ENCODE results near the gene TENT5C. TPM values are rescaled to one million over a fixed set of nuclear protein-coding genes. Genes with fewer than 3 reads are reported as not detected.
A peak's percentile ranks its signal among the peaks of the same experiment; 100 is the strongest.

Gene TENT5C
- polyA plus RNA-seq, 2 donors, result 0.20 to 0.29 TPM

DNA sequence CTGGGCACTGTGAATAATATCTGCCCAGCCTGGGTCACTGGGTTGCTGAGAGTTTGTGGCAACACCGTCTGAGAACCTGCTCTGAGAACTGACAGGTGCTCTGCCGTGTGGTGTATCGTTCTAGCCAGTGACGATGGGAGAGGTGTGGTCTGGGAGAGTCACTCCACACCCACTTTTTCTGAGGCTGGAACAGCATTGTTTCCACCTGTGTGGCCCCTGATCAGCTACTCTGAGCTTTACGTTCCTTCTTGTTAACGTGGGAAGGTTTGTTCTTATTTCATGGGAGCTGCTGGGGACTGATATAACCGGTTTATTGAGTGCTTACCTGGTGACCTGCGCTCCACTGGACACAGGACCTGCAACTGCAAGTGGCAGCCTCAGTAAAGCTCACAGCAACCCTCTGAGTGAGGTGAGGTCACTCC is 34.8 kb upstream of the TENT5C start:
- Histone ChIP-seq H3K9me3 (ENCODE audit: control insufficient read depth in 2 of 2, insufficient read depth in 1 of 2, low read depth in 1 of 2, low read length in 1 of 2) (no peaks in the 10 kb centered on the region), H3K27me3 (ENCODE audit: control insufficient read depth in 1 of 2, insufficient read depth in 2 of 2, low read length in 2 of 2) (no peaks in the 10 kb centered on the region), H3K27ac (ENCODE audit: low read depth in 2 of 2, low read length in 1 of 2) (peak overlapping the region; percentile 29 to 61), H3K4me1 (ENCODE audit: control insufficient read depth in 2 of 2, insufficient read depth in 2 of 2, low read length in 1 of 2) (peaks cover 0 to 4% of the 10 kb centered on the region in 2 donors), H3K36me3 (ENCODE audit: control insufficient read depth in 2 of 2, insufficient read depth in 2 of 2, low read length in 1 of 2) (no peaks in the 10 kb centered on the region), H3K4me3 (ENCODE audit: low read depth in 1 of 2, low read length in 2 of 2) (no peak overlapping the region)
- WGBS, 2 donors, result 46 to 62% methylated on average over 8 of the region's 8 CpGs

DNA sequence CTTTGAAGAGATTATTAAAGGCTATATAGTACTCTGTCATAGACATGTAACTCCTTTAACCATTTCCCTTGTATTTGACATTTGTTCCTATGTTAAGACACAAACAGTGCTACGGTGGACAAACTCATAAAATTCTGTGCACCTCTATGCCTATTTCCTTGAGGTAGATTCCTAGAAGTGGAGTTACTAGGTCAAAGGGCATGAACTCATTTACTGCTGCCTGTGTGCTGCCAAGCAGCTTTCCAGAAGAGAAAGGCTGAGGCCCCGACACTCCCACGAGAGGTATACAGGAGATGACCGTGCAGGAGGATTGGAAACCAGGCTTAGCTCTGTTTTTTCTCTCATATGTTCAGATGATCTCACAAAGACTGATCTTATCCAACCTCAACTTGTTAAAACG is 34.4 kb upstream of the TENT5C start:
- Histone ChIP-seq H3K36me3 (ENCODE audit: control insufficient read depth in 2 of 2, insufficient read depth in 2 of 2, low read length in 1 of 2) (no peaks in the 10 kb centered on the region), H3K4me3 (ENCODE audit: low read depth in 1 of 2, low read length in 2 of 2) (no peak overlapping the region), H3K4me1 (ENCODE audit: control insufficient read depth in 2 of 2, insufficient read depth in 2 of 2, low read length in 1 of 2) (peaks cover 0 to 4% of the 10 kb centered on the region in 2 donors), H3K27me3 (ENCODE audit: control insufficient read depth in 1 of 2, insufficient read depth in 2 of 2, low read length in 2 of 2) (no peaks in the 10 kb centered on the region), H3K9me3 (ENCODE audit: control insufficient read depth in 2 of 2, insufficient read depth in 1 of 2, low read depth in 1 of 2, low read length in 1 of 2) (no peaks in the 10 kb centered on the region), H3K27ac (ENCODE audit: low read depth in 2 of 2, low read length in 1 of 2) (no peak overlapping the region)
- 69 to 78% methylated on average over 5 of the region's 5 CpGs for WGBS, 2 donors

DNA sequence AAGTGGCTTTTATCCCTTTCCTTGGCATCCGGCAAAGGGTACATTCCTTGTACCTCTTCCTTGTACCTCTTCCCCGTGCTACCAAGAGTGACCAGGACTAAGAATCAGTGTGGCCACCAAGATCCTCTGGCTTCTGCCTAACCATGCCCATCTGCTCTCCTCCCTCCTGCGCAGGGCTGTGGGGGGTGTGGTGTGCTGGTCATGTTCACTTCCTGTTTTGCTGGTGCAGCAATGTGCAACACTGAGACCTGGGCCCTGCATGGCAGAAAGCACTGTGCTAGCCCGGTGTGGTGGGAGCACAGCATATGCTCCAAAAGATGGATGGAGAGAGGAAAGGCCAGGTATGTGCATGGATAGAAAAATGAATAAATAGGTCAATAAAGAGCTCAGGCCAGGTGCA is 33.3 kb upstream of the TENT5C start:
- H3K36me3 ChIP-seq (ENCODE audit: control insufficient read depth in 2 of 2, insufficient read depth in 2 of 2, low read length in 1 of 2), result no peaks in the 10 kb centered on the region
- H3K27me3 ChIP-seq (ENCODE audit: control insufficient read depth in 1 of 2, insufficient read depth in 2 of 2, low read length in 2 of 2), result no peaks in the 10 kb centered on the region
- no peak overlapping the region for H3K4me3 ChIP-seq (ENCODE audit: low read depth in 1 of 2, low read length in 2 of 2)
- no peak overlapping the region for H3K27ac ChIP-seq (ENCODE audit: low read depth in 2 of 2, low read length in 1 of 2)
- 63 to 65% methylated on average over 4 of the region's 4 CpGs for WGBS, 2 donors
- no peaks in the 10 kb centered on the region for H3K9me3 ChIP-seq (ENCODE audit: control insufficient read depth in 2 of 2, insufficient read depth in 1 of 2, low read depth in 1 of 2, low read length in 1 of 2)
- peaks cover 0 to 4% of the 10 kb centered on the region in 2 donors for H3K4me1 ChIP-seq (ENCODE audit: control insufficient read depth in 2 of 2, insufficient read depth in 2 of 2, low read length in 1 of 2)

DNA sequence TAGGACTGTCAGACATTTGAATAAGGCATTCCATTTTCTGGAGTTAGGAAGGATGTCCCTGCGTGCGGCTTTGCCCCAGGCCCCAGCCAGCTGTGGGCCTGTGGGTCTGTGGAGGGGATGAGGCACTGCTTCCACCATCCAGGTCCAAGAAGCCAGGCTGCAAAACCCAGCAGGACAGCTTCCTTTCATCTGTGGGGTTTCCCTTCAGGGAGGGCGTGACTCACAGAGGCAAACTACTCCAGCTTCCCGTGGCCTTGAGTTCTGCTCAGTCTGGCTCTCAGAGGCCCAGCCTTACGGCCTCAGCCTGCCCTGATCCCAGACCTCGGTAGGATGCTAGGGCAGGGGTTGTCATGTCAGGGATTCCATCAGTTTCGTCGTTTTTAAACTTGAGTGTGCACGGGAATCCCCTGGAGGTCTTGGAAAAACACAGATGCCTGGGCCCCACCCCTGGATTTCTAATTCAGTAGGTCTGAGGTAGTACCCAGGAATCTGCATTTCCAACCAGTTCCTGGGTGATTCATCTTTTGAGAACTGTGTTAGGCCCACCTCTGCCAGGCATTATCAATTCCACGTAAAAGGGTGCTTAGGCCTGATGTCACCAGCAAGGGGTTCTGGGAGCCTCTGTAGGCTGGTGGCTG is 32.3 kb upstream of the TENT5C start:
- WGBS, 2 donors, result 63 to 68% methylated on average over 10 of the region's 10 CpGs
- Histone ChIP-seq H3K4me3 (ENCODE audit: low read depth in 1 of 2, low read length in 2 of 2) (no peak overlapping the region), H3K4me1 (ENCODE audit: control insufficient read depth in 2 of 2, insufficient read depth in 2 of 2, low read length in 1 of 2) (peaks cover 0 to 4% of the 10 kb centered on the region in 2 donors), H3K27ac (ENCODE audit: low read depth in 2 of 2, low read length in 1 of 2) (no peak overlapping the region), H3K27me3 (ENCODE audit: control insufficient read depth in 1 of 2, insufficient read depth in 2 of 2, low read length in 2 of 2) (no peaks in the 10 kb centered on the region), H3K9me3 (ENCODE audit: control insufficient read depth in 2 of 2, insufficient read depth in 1 of 2, low read depth in 1 of 2, low read length in 1 of 2) (peaks cover 0 to 2% of the 10 kb centered on the region in 2 donors), H3K36me3 (ENCODE audit: control insufficient read depth in 2 of 2, insufficient read depth in 2 of 2, low read length in 1 of 2) (no peaks in the 10 kb centered on the region)

DNA sequence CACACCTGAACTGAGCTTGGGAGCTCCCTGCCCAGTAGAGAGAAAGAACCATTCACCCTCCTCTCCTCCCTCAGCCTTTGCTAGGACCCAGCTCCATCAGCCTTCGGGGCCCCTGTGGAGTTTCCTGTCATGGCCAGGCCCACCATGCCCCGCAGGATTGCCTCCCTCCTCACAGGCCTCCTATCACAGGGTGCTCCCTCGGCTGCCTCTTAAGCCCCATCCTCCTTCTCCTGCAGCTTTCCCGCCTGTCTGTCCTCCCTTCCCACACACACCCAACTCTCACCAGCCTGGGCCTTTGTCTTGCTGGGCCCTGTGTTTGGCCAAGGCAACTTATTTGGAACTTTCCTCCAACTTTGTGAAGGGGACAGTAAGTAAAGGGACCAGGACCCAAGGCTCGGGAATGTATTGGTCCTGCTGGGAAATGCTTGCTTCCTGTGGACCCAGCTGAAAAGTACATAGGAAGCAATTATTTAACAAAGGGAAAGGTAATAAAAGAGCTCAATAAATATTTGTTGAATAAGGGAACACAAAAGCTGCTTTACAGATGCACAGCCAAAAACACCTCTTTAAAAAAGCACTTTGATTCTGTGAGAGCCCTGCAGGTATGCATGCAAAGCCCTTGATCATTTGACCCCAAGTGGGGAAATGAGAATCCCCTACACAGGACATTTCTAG is 31.6 kb upstream of the TENT5C start:
- H3K4me1 ChIP-seq (ENCODE audit: control insufficient read depth in 2 of 2, insufficient read depth in 2 of 2, low read length in 1 of 2), result peaks cover 0 to 4% of the 10 kb centered on the region in 2 donors
- no peaks in the 10 kb centered on the region for H3K36me3 ChIP-seq (ENCODE audit: control insufficient read depth in 2 of 2, insufficient read depth in 2 of 2, low read length in 1 of 2)
- WGBS, 2 donors, result 75 to 84% methylated on average over 5 of the region's 5 CpGs
- H3K27me3 ChIP-seq (ENCODE audit: control insufficient read depth in 1 of 2, insufficient read depth in 2 of 2, low read length in 2 of 2), result no peaks in the 10 kb centered on the region
- no peak overlapping the region for H3K27ac ChIP-seq (ENCODE audit: low read depth in 2 of 2, low read length in 1 of 2)
- no peak overlapping the region for H3K4me3 ChIP-seq (ENCODE audit: low read depth in 1 of 2, low read length in 2 of 2)
- peaks cover 0 to 2% of the 10 kb centered on the region in 2 donors for H3K9me3 ChIP-seq (ENCODE audit: control insufficient read depth in 2 of 2, insufficient read depth in 1 of 2, low read depth in 1 of 2, low read length in 1 of 2)

DNA sequence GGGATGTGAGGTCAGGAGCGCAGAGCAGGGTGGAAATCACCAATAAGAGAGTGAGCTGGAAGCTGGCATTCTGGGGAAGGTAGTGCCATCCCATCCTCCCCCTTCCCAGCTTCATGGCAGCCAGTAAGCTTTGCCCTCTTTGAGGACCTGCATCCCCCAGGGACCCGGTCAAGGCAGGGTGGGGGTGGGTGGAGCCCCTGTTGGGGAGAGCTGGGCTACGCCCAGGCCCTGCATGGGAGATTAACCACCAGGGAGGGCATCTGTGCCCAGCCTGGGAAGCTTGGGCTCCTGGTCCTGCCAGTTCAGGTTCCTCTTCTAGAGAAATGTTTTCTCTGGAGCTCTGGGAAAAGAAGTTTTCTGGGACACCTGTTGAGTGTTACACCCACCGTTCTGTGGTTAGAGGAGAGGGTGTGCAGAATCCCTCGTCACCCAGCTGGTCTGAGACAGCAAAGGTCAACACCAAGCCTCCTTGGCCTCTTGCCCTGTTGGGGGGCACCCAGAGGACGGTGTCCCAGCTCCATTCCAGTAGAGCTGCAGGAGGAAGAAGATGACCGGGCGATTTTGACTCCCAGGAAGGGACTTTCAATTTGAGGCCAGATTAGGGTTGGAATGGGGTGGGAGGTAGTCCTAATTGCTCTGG is 30.1 kb upstream of the TENT5C start:
- peaks cover 0 to 2% of the 10 kb centered on the region in 2 donors for H3K9me3 ChIP-seq (ENCODE audit: control insufficient read depth in 2 of 2, insufficient read depth in 1 of 2, low read depth in 1 of 2, low read length in 1 of 2)
- H3K27me3 ChIP-seq (ENCODE audit: control insufficient read depth in 1 of 2, insufficient read depth in 2 of 2, low read length in 2 of 2), result no peaks in the 10 kb centered on the region
- no peaks in the 10 kb centered on the region for H3K36me3 ChIP-seq (ENCODE audit: control insufficient read depth in 2 of 2, insufficient read depth in 2 of 2, low read length in 1 of 2)
- WGBS, 2 donors, result 74 to 88% methylated on average over 8 of the region's 8 CpGs
- no peak overlapping the region for H3K4me3 ChIP-seq (ENCODE audit: low read depth in 1 of 2, low read length in 2 of 2)
- H3K4me1 ChIP-seq (ENCODE audit: control insufficient read depth in 2 of 2, insufficient read depth in 2 of 2, low read length in 1 of 2), result peaks cover 0 to 4% of the 10 kb centered on the region in 2 donors
- H3K27ac ChIP-seq (ENCODE audit: low read depth in 2 of 2, low read length in 1 of 2), result no peak overlapping the region

DNA sequence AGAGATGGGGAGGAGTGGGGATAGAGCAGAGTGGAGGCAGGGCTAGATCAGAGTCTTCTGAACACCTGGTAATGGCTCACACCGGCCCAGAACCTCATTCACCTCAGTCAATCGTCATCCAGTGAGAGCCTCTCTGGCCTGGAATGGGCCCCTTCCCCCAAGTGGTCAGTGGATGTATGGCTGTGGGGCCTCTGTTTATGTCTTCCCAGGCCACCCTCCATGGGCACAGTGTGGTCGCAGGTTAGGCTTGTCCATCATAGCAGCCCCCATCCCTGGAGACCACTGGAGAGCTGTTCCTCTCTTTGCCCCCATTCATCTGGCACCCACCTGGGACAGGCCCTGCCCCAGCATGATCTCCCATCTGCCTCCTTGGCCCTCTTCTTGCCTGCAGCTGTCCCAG is 29.6 kb upstream of the TENT5C start:
- peaks cover 0 to 4% of the 10 kb centered on the region in 2 donors for H3K4me1 ChIP-seq (ENCODE audit: control insufficient read depth in 2 of 2, insufficient read depth in 2 of 2, low read length in 1 of 2)
- H3K9me3 ChIP-seq (ENCODE audit: control insufficient read depth in 2 of 2, insufficient read depth in 1 of 2, low read depth in 1 of 2, low read length in 1 of 2), result peaks cover 0 to 2% of the 10 kb centered on the region in 2 donors
- H3K27me3 ChIP-seq (ENCODE audit: control insufficient read depth in 1 of 2, insufficient read depth in 2 of 2, low read length in 2 of 2), result no peaks in the 10 kb centered on the region
- no peak overlapping the region for H3K4me3 ChIP-seq (ENCODE audit: low read depth in 1 of 2, low read length in 2 of 2)
- no peaks in the 10 kb centered on the region for H3K36me3 ChIP-seq (ENCODE audit: control insufficient read depth in 2 of 2, insufficient read depth in 2 of 2, low read length in 1 of 2)
- WGBS, 2 donors, result 97 to 98% methylated on average over 3 of the region's 3 CpGs
- no peak overlapping the region for H3K27ac ChIP-seq (ENCODE audit: low read depth in 2 of 2, low read length in 1 of 2)

DNA sequence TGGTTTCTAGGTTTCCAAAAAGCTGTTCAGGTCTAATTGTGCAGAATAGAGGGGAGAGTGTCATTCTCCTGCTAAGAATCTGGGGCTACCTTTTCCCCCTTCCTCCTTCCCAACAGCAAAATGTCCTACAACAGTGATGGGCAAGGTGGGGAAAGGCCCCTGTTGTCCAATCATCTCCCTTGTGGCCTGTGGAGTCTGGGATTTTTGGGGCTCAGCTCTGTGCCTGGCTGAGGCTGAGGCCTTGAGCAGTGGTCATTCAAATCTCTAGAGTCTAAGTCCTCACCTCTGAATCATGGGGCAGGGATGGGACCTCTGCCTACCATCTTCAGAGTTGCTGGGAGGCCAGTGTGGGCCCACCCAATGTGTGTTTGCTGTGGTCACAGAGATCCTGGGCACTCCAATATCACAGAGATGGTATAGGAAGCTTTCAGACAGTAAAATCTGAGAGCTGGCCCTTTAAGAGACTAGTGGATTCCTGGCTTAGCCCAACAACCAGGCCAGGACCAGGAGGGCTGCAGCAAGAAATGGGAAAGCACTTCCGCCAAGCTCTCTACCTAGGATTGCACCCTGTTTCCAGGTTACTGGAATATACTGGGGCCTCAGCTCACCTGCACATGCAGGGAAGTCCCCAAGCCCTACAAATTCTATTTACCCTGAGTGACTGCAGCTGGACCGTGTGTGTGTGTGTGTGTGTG is 28.5 kb upstream of the TENT5C start:
- no peak overlapping the region for H3K4me3 ChIP-seq (ENCODE audit: low read depth in 1 of 2, low read length in 2 of 2)
- 75 to 98% methylated on average over 2 of the region's 2 CpGs for WGBS, 2 donors
- no peaks in the 10 kb centered on the region for H3K27me3 ChIP-seq (ENCODE audit: control insufficient read depth in 1 of 2, insufficient read depth in 2 of 2, low read length in 2 of 2)
- H3K9me3 ChIP-seq (ENCODE audit: control insufficient read depth in 2 of 2, insufficient read depth in 1 of 2, low read depth in 1 of 2, low read length in 1 of 2), result peaks cover 0 to 2% of the 10 kb centered on the region in 2 donors
- H3K27ac ChIP-seq (ENCODE audit: low read depth in 2 of 2, low read length in 1 of 2), result no peak overlapping the region
- H3K36me3 ChIP-seq (ENCODE audit: control insufficient read depth in 2 of 2, insufficient read depth in 2 of 2, low read length in 1 of 2), result no peaks in the 10 kb centered on the region
- H3K4me1 ChIP-seq (ENCODE audit: control insufficient read depth in 2 of 2, insufficient read depth in 2 of 2, low read length in 1 of 2), result peaks cover 0 to 3% of the 10 kb centered on the region in 2 donors

DNA sequence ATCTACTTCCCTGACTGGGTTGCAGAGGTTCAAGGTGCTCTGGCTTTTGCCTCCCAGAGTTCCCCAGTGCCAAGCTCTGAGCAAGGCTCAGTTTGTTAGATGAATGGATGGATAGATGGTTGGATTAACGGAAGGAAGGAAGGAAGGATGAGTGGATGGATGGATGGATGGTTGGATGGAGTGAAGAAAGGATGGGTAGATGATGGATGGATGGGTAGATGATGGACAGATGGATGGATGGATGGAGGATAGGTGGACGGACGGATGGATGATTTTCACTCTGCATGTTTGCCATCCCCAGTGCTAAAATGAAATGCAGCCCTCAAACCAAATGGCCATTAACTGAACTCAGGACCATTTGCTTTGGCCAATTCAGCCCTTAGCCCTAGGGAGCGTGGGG is 27.4 kb upstream of the TENT5C start:
- Histone ChIP-seq H3K27ac (ENCODE audit: low read depth in 2 of 2, low read length in 1 of 2) (no peak overlapping the region), H3K27me3 (ENCODE audit: control insufficient read depth in 1 of 2, insufficient read depth in 2 of 2, low read length in 2 of 2) (no peaks in the 10 kb centered on the region), H3K4me3 (ENCODE audit: low read depth in 1 of 2, low read length in 2 of 2) (no peak overlapping the region), H3K9me3 (ENCODE audit: control insufficient read depth in 2 of 2, insufficient read depth in 1 of 2, low read depth in 1 of 2, low read length in 1 of 2) (peaks cover 0 to 2% of the 10 kb centered on the region in 2 donors), H3K36me3 (ENCODE audit: control insufficient read depth in 2 of 2, insufficient read depth in 2 of 2, low read length in 1 of 2) (no peaks in the 10 kb centered on the region), H3K4me1 (ENCODE audit: control insufficient read depth in 2 of 2, insufficient read depth in 2 of 2, low read length in 1 of 2) (peaks cover 0 to 6% of the 10 kb centered on the region in 2 donors)
- WGBS, 2 donors, result 93 to 96% methylated on average over 4 of the region's 4 CpGs
